ENCODE results near the gene CASP2.

CASP2 gene

DNA sequence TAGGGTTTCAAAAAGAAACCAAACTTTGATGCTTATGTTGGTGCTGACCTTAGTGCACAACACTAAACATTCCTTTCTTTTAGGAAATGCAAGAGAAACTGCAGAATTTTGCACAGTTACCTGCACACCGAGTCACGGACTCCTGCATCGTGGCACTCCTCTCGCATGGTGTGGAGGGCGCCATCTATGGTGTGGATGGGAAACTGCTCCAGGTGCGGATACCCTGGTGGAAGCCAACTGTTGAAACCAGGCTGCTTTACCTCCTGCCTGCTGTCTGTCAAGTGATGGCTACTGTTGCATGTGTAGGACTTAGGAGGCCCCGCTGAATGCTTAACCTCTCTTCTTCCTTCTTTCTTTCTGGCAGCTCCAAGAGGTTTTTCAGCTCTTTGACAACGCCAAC is 11.7 kb downstream of the CASP2 start:
- TF ChIP-seq, protein P1, sequence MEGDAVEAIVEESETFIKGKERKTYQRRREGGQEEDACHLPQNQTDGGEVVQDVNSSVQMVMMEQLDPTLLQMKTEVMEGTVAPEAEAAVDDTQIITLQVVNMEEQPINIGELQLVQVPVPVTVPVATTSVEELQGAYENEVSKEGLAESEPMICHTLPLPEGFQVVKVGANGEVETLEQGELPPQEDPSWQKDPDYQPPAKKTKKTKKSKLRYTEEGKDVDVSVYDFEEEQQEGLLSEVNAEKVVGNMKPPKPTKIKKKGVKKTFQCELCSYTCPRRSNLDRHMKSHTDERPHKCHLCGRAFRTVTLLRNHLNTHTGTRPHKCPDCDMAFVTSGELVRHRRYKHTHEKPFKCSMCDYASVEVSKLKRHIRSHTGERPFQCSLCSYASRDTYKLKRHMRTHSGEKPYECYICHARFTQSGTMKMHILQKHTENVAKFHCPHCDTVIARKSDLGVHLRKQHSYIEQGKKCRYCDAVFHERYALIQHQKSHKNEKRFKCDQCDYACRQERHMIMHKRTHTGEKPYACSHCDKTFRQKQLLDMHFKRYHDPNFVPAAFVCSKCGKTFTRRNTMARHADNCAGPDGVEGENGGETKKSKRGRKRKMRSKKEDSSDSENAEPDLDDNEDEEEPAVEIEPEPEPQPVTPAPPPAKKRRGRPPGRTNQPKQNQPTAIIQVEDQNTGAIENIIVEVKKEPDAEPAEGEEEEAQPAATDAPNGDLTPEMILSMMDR (IDR thresholded peaks at IDR 0.05; ENCODE audit: insufficient read depth, low read depth, low read length, missing control alignments), result peak; percentile 73
- no peak overlapping the region for H3K4me3 ChIP-seq (ENCODE audit: low read length)
- peak; percentile 44 for DNase-seq (ENCODE audit: low read depth)

DNA sequence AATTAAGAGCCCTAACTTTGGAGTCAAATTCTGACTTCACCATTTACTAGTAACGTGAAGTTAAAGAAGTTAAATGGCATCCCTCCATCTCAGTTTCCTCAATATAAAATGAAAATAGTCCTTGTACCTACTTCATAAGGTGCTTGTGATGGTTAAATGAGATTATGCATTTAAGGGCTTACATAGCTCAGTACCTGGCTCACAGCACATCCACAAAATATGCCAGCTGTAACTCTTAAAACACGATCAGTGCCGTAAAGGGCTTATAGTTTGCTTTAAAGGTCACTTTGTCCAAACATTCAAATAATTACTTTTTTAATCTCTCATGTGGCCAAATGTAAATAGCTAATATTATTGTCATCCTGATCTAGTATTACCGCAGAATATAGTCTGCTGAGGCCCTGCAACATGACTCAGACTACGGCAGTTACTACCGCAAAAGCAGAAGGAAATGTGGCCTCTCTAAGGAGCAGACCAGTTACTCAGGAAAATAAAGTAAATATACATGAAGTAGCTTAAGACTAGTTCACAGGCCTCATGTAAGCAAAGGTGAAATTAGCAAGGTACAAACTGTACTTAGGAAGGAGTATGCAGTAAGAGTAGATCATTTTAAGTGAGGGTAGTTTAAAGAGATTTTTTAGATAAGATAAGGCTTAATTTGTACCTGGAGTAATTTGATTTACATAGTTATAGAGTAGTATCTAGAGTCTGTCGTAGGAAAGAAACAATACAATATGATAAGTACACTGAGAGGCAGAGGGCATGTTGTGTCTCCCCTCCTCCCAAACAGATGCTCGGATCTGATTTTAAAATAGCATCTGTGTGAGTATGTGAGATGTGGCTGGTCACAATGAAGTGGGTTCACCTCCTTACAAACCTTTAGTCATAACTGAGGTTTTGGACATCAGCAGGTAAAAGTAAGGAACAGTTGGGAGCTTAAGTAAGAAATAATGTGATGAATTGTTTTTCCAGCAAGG is 13.1 kb downstream of the CASP2 start:
- TF ChIP-seq, protein P1 (IDR thresholded peaks at IDR 0.05; ENCODE audit: insufficient read depth, low read depth, low read length, missing control alignments), result no peak
- H3K4me3 ChIP-seq (ENCODE audit: low read length), result no peak overlapping the region
- DNase-seq (ENCODE audit: low read depth), result peak; percentile 53

DNA sequence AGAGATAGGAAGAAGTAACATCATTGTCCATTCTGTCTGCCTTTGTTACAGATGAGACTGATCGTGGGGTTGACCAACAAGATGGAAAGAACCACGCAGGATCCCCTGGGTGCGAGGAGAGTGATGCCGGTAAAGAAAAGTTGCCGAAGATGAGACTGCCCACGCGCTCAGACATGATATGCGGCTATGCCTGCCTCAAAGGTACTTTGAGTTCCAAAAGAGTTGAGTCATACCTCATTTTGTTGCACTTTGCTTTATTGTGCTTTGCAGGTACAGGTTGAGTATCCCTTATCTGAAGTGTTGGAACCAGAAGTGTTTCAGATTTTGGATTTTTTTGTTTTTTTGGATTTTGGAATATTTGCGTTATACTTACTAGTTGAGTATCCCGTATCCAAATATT is 15.6 kb downstream of the CASP2 start:
- TF ChIP-seq, protein P1 (IDR thresholded peaks at IDR 0.05; ENCODE audit: insufficient read depth, low read depth, low read length, missing control alignments), result no peak
- peak; percentile 65 for DNase-seq (ENCODE audit: low read depth)
- H3K4me3 ChIP-seq (ENCODE audit: low read length), result no peak overlapping the region

DNA sequence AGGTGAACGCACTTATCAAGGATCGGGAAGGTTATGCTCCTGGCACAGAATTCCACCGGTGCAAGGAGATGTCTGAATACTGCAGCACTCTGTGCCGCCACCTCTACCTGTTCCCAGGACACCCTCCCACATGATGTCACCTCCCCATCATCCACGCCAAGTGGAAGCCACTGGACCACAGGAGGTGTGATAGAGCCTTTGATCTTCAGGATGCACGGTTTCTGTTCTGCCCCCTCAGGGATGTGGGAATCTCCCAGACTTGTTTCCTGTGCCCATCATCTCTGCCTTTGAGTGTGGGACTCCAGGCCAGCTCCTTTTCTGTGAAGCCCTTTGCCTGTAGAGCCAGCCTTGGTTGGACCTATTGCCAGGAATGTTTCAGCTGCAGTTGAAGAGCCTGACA is 16.8 kb downstream of the CASP2 start:
- TF ChIP-seq, protein P1 (IDR thresholded peaks at IDR 0.05; ENCODE audit: insufficient read depth, low read depth, low read length, missing control alignments), result no peak
- H3K4me3 ChIP-seq (ENCODE audit: low read length), result no peak overlapping the region
- no peak for DNase-seq (ENCODE audit: low read depth)

DNA sequence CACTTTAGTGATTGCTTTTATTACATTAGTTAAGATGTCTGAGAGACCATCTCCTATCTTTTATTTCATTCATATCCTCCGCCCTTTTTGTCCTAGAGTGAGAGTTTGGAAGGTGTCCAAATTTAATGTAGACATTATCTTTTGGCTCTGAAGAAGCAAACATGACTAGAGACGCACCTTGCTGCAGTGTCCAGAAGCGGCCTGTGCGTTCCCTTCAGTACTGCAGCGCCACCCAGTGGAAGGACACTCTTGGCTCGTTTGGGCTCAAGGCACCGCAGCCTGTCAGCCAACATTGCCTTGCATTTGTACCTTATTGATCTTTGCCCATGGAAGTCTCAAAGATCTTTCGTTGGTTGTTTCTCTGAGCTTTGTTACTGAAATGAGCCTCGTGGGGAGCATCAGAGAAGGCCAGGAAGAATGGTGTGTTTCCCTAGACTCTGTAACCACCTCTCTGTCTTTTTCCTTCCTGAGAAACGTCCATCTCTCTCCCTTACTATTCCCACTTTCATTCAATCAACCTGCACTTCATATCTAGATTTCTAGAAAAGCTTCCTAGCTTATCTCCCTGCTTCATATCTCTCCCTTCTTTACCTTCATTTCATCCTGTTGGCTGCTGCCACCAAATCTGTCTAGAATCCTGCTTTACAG is 17.4 kb downstream of the CASP2 start:
- TF ChIP-seq, protein P1 (IDR thresholded peaks at IDR 0.05; ENCODE audit: insufficient read depth, low read depth, low read length, missing control alignments), result peak; percentile 78
- DNase-seq (ENCODE audit: low read depth), result peak; percentile 71

DNA sequence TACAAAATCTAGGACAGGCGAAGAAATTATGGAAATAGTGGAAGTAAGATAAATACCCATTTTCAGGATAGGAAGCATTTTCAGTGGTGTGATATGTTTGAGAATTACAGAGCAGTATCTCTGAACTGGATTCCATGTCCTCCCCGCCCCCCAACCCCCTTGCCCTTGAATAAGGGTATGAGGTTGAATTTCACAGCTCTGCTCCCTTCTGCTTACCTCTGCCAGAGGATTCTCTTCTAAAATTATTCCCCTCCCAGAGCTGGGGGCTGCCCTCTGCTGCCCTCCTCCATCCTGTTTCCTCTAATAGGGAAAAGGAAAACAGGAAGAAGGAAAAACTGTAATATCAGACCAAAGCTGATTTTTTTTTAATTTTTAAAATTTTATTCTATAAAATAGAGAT is 20.5 kb downstream of the CASP2 start:
- TF ChIP-seq, protein P1 (IDR thresholded peaks at IDR 0.05; ENCODE audit: insufficient read depth, low read depth, low read length, missing control alignments), result no peak
- no peak for DNase-seq (ENCODE audit: low read depth)
- H3K4me3 ChIP-seq (ENCODE audit: low read length), result no peak overlapping the region

More for the DNA sequence above, 17.4 kb downstream of the CASP2 start:
- no peak overlapping the region for H3K4me3 ChIP-seq (ENCODE audit: low read length)
